GM21737 (cell line): ENCODE measurements around the gene RBM4B.

Source experiments
- ATAC-seq: cut with Tn5 transposase; IDR thresholded peaks from one replicate; pipeline ENCODE4 v1.9.1; 2021; ENCODE audit warnings: mild to moderate bottlenecking, moderate library complexity; ENCODE audit not compliant: unreplicated experiment

RBM4B gene

DNA sequence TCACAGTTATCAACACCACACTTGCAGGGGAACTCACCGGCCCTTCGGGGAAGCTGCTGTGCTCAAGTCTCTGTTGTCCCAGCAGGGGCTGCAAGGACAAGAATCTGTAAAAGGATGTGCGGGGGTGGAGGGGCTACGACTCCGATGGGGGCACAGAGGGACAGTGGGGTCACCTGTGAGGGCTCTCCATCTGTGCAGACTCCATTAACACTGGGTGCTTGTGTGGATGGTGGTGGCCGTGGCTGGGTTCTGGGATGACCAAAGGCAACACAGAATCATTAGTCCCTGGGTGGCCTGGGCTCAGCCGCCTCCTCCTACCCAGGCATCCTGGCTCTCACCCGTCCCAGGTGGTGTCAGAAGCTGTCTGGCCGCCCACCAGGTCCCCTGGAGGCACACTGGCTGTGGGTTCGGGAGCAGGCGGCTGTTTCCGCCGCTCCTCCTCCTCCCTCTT lies 10.2 kb upstream of the RBM4B start:
- ATAC-seq, result no peak

- no peak for ATAC-seq
Observed at GRCh38 chr11:66686801-66687750, 9.4 kb upstream of the RBM4B start.

DNA sequence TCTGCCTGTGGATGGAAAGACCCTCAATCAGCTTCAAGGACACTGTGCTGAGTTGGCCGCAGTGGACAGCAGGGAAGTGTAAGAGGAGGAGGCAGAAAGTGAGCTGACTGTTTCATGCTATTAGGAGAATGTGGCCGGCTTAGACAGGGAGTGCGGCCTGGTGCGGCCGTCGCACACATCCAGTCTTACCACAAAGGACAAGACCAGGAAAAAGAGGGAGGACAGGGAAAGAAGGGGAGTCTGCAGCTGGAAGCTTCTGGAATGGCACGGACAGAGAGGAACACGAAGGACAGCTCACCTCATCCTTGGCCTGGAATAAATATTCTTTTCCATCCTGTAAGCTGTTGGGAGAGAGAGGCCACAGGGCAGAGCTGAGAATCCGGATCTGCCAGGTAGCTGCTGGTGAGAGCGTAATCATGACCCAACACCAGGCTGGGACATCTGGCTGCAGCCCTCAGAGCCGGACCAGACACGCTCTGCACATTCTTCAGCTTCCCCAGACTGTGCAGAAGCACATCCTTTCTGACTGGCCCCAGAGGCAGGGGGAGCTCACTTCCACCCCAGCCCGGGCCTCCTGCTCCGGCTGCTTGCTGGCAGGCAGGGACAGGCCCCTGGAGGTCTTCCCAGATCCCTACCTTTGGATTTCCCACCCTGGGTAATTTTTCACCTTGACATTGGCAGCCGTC lies 8.6 kb upstream of the RBM4B start:
- ATAC-seq, result no peak

- ATAC-seq, result no peak
Observed at GRCh38 chr11:66685276-66686099, 7.8 kb upstream of the RBM4B start.

DNA sequence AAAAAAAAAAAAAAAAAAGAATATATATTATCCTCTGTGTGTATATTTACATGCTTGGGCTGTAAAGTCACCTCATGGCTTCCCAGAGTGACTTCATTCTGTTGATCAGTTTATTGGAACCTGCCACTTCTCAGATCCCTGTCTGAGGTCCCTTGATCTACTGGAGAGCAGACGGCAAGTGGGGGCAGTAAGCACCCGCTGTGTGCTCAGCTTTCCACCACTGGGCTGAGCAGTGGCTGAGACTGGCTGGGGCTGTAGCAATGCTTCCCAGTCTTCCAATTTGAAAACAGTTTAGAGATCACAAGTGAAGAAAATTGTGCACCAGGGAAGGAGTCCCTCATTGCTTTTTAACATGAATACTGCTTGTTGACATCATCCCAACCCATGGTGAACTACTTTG lies 6.9 kb upstream of the RBM4B start:
- no peak for ATAC-seq

GRCh38 chr11:66683877-66684276 lies 6.2 kb upstream of the RBM4B start:
- no peak for ATAC-seq

DNA sequence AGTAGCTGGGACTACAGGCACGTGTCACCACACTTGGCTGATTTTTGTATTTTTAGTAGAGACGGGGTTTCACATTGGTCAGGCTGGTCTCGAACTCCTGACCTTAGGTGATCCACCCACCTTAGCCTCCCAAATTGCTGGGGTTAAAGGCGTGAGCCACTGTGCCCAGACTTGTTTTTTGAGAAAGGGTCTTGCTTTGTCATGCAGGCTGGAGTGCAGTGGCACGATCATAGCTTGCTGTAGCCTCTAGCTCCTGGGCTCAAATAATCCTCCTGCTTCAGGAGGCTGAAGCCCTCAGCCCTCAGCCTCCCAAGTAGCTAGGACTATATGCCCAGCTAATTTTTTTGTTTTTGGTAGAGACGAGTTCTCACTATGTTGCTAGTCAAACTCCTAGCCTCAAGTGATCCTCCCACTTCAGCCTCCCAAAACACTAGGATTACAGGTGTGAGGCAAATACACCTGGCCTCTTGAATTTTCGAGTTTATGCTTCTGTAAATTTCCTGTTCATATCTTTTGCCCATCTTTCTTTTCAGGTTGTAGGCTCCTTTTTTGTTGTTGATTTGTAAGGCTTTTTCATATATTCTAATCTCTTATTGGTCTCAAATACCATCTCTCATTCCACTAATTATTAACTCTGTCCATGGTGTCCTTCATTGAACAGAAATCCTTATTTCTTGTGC lies 3.4 kb upstream of the RBM4B start:
- no peak for ATAC-seq

- no peak for ATAC-seq
Observed at GRCh38 chr11:66676931-66677598, 622 bp downstream of the RBM4B start.

GRCh38 chr11:66676282-66676919 lies 1.3 kb downstream of the RBM4B start:
- no peak for ATAC-seq

DNA sequence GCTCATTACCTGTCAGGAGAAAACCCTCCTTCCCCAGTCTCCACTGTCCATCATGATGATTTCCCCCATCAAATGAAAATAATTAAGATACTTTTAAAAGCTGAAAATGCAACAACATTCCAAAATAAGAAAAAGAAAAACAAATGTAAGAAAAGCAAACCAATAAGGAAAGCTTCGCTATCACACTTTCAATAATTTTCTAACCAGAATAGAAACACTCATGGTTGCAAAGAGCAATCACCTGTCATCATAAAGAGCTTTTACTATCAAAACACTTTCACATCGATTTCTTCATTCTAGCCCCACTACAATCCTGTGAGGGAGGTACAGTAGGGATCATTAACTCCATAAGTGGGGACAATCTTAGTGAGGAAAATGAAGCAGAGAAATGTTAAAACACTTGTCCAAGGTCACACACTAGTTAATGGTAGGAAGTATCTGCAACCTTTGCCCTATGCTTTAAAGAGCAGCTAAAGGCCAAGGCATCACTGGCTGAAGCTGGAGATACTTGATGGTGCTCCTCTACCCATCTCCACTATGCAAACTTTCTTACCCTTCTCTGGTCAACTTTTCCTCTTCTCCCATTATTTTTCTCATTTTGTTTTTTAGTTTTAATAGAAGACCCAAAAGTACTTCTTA lies 2.6 kb downstream of the RBM4B start:
- no peak for ATAC-seq

- no peak for ATAC-seq
Observed at GRCh38 chr11:66670816-66671215, 6.9 kb downstream of the RBM4B start.

- ATAC-seq, result no peak
Observed at GRCh38 chr11:66665369-66665768, 12.3 kb downstream of the RBM4B start.

- ATAC-seq, result no peak
Observed at GRCh38 chr11:66663741-66664296, 13.9 kb downstream of the RBM4B start.

- no peak for ATAC-seq
Observed at GRCh38 chr11:66659763-66660162, 17.9 kb downstream of the RBM4B start.

DNA sequence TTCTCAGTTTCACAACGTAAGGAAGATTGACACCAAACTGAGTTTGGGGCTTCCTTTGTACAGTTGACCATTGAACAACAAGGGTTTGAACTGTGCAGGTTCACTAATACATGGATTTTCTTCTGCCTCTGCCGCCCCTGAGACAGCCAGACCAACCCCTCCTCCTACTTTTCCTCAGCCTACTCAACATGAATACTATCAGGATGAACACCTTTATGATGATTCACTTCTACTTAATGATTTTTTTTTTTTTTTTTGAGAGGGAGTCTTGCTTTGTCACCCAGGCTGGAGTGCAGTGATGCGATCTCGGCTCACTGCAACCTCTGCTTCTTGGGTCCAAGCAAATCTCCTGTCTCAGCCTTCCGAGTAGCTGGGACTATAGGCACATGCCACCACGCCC lies 24.6 kb downstream of the RBM4B start:
- ATAC-seq, result no peak

DNA sequence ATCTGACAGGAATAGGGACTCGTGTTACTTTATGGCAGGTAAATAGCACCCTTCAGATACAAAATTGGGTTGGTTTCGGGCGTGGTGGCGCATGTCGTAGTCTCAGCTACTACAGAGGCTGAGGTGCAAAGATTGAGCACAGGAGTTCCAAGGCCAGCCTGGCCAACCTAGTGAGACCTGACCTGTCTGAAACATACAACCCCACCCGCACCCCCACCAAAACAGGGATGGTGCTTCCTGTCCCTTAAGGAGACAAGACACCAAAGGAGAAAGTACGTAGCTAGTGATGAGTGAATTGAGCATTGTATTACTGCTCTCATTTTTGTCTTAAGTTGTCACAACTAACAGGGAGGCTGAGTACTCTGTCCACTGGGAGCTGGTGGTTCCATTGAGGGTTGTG lies 25.0 kb downstream of the RBM4B start:
- ATAC-seq, result no peak

DNA sequence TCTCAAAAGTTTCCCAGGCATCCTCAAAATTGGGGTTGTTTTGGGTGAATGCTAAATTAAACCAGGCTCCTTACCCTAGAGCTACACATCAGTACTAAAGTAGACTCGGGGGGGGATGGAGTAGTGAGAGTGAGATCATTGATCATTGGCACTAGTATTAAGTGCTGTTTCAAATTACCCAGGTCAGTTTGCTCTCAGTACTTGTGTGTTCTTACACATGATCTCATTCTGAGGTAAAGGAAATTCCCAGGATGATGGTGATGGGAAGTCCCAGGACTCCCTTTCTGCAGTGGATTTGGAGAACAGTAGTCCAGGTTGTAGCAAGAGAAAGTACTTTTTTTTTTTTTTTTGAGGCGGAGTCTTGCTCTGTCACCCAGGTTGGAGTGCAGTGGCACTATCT lies 26.7 kb downstream of the RBM4B start:
- ATAC-seq, result no peak

- no peak for ATAC-seq
Observed at GRCh38 chr11:66649903-66650302, 27.8 kb downstream of the RBM4B start.

DNA sequence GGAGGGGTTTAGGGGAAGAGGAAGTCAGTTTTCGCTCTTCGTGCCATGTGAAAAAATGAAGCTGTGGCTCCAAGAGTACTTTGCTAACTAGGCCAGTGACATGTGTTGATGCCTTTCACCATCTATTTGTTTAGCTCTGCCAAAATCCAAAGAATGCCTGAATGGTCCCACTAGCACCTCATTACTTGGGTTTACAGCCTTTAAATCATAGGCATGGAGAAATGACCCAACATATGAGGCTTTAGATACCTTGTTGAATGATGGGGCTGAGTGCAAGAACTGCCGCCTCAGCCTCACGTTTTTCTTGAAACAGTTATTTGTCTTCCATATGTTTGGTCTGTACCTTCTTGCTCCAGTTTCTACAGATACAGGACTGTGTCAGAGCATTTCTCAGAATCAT lies 30.9 kb downstream of the RBM4B start:
- no peak for ATAC-seq
